M059J (cell line): ENCODE results near the gene NRTN. TPM values are rescaled to one million over a fixed set of nuclear protein-coding genes. Genes with fewer than 3 reads are reported as not detected.

Source experiments
- DNase-seq: peaks from one replicate; pipeline ENCODE4 v3.0.0-alpha.2; 2012; ENCODE audit warnings: low read depth
- total RNA-seq: library from RNA; depleted of rRNA; stranded (reverse); fragments of >200 nt; shearing (Covaris generic); gene quantifications from 2 replicates; pipeline ENCODE4 v1.2.3, GENCODE V29; 2014

The NRTN gene
- total RNA-seq, 1 experiment from 2014 or later = 0.67 TPM

- DNase-seq = no peak
These were observed 14.8 kb upstream of the NRTN start for GRCh38 chr19:5789886-5790558.

- DNase-seq = peak; percentile 96
These were observed 14.0 kb upstream of the NRTN start, which contains the start of gene DUS3L for GRCh38 chr19:5790559-5791520. Gene DUS3L (minus strand): TSS chr19:5791163. CDS start chr19:5791141, 22 bp downstream.

GRCh38 chr19:5792224-5792623, 12.6 kb upstream of the NRTN start:
- DNase-seq = no peak

DNA sequence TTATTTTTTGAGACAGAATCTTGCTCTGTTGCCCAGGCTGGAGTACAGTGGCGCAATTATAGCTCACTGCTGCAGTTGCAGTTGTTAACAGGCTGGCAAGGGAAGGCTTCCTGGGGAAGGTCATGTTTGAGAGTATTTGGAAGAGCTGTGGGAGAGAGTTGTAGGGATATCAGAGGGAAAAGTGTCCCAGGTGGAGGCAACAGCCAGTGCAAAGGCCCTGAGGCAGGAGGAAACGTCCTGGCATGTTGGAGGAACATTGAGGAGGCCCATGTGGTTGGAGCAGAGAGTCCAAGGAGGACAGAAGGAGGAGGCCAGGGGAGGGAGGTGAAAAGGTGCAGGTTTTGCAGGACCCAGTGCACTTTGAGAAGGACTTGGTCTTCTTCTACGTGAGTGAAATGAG, 11.7 kb upstream of the NRTN start:
- DNase-seq = no peak

GRCh38 chr19:5795382-5795919, 9.4 kb upstream of the NRTN start:
- DNase-seq = no peak

- DNase-seq = no peak
These were observed 6.6 kb upstream of the NRTN start for GRCh38 chr19:5798244-5798643.

DNA sequence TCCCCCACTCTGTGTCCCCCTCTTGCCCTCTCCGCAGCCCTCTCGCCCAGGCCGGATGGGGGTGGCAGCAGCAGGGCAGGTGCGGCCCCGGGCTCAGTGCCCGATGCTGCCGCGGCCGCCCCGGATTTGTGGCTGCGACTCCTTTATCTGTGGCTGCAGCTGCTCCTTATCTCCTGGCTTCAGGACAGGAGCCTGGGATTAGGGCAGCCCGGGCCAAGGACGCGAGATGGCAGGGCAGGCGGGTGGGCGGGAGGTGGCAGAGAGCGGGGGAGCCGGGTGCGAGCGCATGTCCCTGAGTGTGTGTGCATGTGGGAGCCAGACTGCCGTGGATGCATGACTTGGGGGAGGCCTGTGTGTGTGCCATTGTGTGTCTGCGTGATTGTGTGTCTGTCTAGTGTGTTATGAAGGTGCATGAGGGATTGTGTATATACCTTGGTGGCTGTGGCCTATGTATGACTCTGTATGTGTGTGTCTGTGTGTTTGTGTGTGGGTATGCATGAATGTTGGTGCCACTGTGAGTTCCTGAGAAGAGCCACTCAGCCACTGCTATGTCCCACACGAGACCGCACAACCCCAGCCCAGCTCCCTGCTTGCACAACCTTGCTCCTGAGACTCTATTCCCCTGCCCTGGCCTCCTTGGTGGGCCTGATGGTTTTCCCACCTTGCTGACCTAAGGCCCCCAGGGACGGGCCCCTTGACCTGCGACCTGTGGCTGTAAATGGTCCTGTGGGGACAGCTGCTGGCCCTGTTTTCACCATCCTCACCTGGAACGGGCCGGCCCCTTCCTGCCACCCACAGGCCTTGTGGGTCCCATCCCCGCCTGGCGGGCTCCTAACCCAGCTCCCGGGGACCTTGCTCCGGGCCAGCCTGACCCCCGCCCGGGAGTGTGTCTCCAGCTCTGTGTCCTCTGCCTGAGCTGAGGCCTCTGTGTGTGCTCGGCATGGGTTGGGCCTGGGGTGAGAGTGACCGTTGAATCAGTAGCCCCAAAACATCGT, 5.3 kb upstream of the NRTN start:
- DNase-seq = no peak

DNA sequence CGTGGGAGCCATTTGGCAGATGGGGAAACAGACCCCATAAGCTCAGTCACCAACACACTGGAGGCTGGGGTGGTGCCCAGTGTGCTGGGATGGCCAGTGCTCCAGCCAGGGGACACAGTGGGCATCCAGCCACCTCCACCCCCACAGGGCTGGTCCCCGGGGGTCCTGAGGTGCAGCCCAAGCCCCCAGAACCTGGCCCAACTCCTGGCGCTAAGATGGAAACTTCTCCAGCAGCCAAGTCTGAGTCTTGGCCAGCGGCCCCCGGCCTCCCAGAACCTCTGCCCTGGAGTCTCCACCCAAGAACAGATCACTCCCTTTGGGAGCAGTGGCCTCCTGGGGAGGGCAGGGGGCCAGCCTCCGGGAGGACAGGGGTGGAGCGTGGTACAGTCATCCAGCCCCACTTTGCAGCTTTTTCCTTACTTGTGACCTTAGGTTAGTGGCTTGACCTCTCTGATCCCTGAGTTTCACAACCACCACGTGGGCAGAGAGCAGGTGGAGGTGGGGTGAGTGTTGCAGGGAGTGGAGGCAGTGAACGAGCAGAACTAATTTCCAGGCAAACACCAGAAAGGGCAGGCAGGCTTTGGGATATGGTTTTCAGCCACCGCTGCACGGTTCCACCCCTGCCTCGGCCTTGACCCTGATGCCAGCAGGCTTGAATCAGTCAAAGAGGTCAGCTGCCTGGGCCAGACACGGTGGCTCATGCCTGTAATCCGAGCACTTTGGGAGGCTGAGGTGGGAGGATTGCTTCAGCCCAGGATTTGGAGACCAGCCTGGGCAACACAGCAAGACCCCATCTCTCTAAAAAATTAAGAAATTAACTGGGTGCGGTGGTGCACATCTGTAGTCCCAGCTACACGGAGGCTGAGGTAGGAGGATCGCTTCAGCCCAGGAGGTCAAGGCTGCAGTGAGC, 4.3 kb upstream of the NRTN start:
- no peak for DNase-seq

GRCh38 chr19:5801796-5802619, 2.9 kb upstream of the NRTN start:
- peak; percentile 45 for DNase-seq

DNA sequence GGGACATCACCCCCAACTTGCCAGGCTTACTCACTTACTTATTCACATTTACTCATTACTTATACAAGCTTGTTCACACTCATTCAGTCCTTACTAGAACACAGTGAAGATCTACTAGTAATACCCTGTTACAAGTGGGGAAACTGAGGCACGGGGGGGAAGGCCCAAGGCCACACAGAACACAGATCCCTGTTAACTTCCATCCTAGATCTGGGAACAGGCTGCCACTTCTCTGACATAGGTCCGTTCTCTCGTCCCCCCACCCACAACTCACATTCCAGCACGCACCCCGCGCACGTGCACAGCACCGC, 1.5 kb upstream of the NRTN start:
- no peak for DNase-seq

- DNase-seq = peak; percentile 80
These were observed 933 bp upstream of the NRTN start for GRCh38 chr19:5803752-5804515.

DNA sequence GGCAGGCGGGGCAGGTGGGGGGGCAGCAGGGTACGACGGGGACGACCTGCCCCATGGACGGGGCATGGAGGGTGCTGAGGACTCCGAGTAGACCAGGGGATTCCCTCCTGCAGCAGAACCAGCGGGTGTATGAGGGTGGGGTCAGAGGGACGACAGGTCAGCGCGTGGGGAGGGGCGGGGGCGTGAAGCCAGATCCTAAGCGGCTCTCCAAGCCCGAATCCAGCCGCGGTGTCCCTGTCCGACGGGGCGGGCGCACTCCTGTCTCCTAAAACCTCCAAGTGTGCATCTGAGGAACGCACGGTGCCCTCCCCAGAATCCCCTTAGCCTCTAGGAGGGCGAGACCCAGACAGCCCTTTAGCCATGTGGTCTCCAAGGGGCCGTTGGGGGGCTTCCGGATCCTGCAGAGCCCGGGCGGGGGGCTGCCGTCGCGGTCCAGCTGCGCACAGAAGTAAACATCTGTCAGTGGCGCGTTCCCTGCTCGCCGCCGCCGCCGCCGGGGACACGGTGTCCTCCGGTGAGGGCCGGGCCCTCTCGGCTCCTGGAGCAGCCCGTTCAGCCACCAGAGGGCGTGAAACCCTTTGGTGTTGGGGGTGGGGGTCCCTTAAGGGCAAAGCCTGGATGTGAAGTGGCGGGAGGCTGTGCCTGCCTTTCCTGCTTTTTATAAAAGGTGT, 730 bp downstream of the NRTN start:
- DNase-seq = peak; percentile 59

DNA sequence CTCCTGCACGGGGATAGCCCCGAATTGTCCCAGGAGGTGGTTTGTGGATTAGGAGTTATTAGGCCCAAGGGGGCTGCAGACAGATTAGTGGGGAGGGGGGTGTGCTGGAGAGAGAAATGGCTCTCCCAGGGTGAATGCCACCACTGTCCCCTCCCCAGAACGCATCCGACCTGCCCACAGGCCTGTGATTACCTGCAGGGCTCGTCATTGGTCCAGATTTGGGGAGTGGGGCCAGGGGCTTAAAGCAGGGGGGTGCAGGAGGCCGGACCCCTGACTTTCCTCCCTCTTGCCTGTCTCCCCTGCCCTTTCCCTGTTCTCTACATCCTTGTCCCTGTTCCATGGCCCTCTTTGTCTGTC, 1.2 kb downstream of the NRTN start:
- no peak for DNase-seq

DNA sequence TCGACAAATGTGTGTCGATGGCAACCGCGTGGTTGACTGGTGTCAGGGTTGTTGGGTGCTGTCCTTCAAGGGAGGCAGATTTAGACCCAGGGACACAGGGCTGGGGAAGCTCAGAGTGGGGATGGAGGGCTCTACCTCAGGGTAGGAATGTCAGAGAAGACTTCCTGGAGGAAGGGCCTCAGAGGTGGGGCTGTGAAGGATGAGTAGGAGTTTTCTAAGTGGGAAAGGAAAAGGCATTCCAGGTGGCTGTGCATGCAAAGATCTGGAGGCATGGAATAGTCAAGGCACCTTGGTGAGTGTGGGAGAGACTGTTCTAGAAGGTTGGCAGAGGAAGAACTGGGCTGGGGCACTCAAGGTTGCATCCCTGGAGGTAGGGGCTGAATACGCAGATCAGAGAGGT, 2.0 kb downstream of the NRTN start:
- DNase-seq = no peak

DNA sequence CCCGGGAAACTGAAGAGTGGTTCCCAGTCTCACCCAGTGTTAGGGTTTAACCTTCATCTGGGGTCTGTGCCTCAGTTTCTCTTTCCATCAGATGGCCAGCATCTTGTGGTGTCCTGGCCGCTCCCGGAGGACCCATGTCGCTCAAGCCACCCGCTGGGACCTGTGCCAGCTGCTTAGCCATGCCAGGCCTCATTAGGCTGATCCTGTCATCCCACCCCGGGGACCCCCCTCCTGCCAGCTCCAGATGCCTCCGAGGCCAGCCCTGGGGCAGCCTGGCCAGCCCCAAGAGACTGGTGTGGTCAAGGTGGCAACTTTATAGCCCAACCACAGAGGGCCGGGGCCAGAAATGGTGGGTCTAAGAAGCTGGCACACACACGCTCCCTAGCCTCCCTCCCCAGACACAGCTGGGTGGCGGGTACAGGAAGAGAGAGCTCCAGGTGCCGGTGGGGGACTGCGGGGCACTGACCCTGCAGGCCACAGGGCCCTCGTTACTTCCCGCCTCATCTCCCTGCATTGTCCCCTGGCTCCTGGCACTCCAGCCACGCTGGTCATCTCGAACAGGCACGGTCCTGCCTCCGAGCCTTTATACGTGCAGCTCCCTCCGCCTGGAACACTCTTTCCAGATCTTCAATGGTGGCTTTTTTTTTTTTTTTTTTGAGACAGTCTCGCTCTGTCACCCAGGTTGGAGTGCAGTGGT, 3.4 kb downstream of the NRTN start:
- no peak for DNase-seq

DNA sequence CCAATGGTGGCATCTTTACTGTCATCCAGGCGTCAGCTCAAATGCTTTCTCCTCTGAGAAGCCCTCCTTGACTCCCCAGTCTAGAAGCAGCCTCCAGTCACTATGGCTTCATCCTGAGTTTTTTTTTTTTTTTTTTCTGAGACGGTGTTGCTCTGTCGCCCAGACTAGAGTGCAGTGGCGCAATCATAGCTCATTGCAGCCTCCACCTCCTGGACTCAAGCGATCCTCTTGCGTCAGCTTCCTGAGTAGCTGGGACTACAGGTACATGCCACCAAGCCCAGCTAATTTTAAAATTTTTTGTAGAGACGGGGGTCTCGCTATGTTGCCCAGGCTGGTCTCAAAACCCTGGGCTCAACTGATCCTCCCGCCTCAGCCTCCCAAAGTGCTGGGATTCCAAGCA, 4.2 kb downstream of the NRTN start:
- no peak for DNase-seq

DNA sequence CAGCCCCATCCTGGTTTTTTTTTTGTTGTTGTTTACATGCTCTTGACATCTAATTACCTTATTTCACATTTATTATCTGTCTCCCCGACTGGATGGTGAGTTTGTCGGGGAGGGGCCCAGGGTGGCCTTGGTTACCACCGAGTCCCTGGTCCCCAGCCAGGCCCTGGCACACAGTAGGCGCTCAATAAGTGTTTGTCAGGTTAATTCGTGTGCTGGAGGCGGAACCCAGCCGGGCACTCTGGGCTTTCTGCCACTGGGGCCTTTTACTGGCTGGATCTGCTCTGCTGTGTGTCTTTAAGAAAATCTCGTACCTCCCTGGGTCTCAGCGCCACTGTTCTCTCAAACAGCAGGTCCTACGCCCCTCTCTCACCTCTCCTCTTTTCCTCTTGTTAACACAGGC, 4.6 kb downstream of the NRTN start:
- DNase-seq = no peak

- DNase-seq = no peak
These were observed 6.2 kb downstream of the NRTN start for GRCh38 chr19:5811117-5811516.
